Right atrium auricular region (tissue), 2 donors: ENCODE data around the gene RAC2. TPM values are rescaled to one million over a fixed set of nuclear protein-coding genes. Genes with fewer than 3 reads are reported as not detected.

Experiments used
- DNase-seq: peaks from one replicate; pipeline ENCODE4 v3.0.0-alpha.2; 2019; ENCODE audit warnings: low spot score
- H3K27ac ChIP-seq, 2 donors: fragments of 200-600 bp; sonication (generic); 1 replicate in 1 of 2; 2 replicates in 1 of 2; pipeline ENCODE4 v1.5.1; 2016 to 2019
- H3K27me3 ChIP-seq, 2 donors: fragments of 200-600 bp; sonication (generic); one replicate each; pipeline versions ENCODE4 v1.5.1 to v1.6.0; 2017 to 2019
- H3K36me3 ChIP-seq: fragments of 200-600 bp; sonication (generic); one replicate; pipeline ENCODE4 v1.5.1; 2016
- H3K4me1 ChIP-seq, 2 donors: fragments of 200-600 bp; sonication (generic); one replicate each; pipeline versions ENCODE4 v1.5.1 to v1.6.0; 2017 to 2019
- H3K4me3 ChIP-seq, 2 donors: fragments of 200-600 bp; sonication (generic); 1 replicate in 1 of 2; 2 replicates in 1 of 2; pipeline ENCODE4 v1.5.1; 2017 to 2019; ENCODE audit warnings: mild to moderate bottlenecking in 1 of 2, moderate library complexity in 1 of 2
- H3K9me3 ChIP-seq, 2 donors: fragments of 200-600 bp; sonication (generic); one replicate each; pipeline ENCODE4 v1.5.1; 2019
- CTCF ChIP-seq, 2 donors: fragments of 200-600 bp; sonication (generic); IDR thresholded peaks; one replicate each; pipeline ENCODE4 v1.5.1; 2019; ENCODE audit warnings: antibody characterized with exemption in 2 of 2
- total RNA-seq, 2 donors: library from RNA; depleted of rRNA; stranded (reverse); fragments of >200 nt; gene quantifications; one replicate each; pipeline ENCODE4 v1.1.0, GENCODE V29; 2016

The RAC2 gene
- total RNA-seq, 2 donors from 2014 or later: 2.9 to 10.3 TPM

DNA sequence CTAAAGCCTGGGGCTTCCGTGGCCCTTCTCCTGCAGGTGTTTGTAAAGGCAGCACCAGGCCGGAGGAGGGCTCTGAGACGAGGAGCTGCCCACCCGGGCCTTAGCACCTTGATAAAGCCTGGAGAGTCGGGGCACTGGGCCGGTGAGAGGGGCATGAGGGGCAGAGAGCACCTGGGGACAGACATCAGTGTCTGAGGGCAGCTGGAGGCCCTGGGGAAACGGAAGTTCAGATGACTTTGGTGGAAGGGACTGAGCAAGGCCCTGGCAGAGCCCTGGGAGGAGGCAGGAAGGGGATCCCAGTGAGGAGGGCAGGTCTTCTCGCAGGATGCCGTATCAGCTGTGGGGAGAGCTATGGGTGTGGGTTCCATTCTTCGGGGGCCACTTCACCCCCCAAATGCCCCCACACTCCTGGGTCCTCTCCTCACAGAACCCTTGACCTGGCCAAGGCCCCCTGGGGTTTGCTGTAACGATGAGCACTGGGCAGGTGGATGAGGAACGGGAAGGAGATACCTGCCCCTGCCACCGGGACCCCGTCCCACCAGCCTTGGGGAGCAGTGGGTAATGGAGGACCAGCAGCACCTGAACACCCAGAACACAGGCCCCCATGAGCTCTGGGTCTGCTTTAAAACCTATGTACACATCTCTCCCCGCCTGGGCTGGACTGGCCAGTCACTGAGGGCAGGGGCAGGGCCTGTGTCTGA lies 63.4 kb downstream of the RAC2 start:
- Histone ChIP-seq H3K27me3 (no peaks in the 10 kb centered on the region), H3K4me1 (peaks cover 0 to 47% of the 10 kb centered on the region in 2 donors), H3K36me3 (no peaks in the 10 kb centered on the region), H3K27ac (no peak overlapping the region), H3K4me3 (no peak overlapping the region), H3K9me3 (no peaks in the 10 kb centered on the region)
- DNase-seq: no peak
- TF ChIP-seq CTCF (IDR thresholded peaks at IDR 0.05): no peak

DNA sequence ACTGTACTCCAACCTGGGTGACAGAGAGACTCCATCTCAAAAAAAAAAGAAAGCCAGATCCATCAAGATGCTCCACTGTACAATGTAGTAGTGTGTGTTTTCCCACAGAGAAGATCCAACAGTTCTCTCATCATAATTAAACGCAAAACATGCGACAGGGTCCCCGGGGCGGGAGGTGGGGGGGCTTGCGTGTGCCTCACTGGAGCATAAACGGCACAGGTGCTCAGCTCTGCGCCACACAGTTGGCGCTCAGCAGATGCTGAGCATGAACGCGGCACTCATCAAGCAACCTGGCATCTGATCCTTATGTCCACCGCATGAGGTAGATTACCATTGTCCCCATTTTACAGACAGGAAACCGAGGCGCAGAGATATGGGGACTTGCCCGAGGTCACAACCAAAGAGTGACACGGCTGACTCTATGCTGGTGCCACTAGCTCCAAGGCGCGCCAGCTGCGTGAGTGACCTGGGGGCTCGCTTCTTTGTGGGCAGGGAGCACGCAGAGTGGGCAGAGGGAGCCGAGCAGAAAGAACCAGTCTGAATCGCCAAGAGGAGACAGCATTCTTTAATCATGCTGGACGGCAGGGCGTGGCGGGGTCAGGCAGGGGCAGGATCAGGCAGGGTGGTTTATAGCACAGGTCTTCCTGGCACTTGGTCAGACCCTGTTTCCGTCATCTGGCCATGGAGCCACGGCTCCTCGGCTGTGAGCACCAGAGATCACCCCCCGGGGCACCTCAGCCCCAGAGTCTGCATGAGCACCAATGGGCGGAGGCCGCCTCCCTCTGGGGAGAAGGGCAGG lies 64.2 kb downstream of the RAC2 start:
- no peak overlapping the region for H3K27ac ChIP-seq
- no peak for DNase-seq
- TF ChIP-seq CTCF (IDR thresholded peaks at IDR 0.05): no peak

GRCh38 chr22:37179126-37179470 lies 65.0 kb downstream of the RAC2 start:
- H3K27ac ChIP-seq: peak overlapping the region in 1 of 2 donors; percentile 37
- H3K9me3 ChIP-seq: no peaks in the 10 kb centered on the region
- H3K4me3 ChIP-seq: no peak overlapping the region
- no peak for TF ChIP-seq CTCF (IDR thresholded peaks at IDR 0.05)
- no peaks in the 10 kb centered on the region for H3K27me3 ChIP-seq
- no peaks in the 10 kb centered on the region for H3K36me3 ChIP-seq
- no peak for DNase-seq
- H3K4me1 ChIP-seq: peaks cover 0 to 52% of the 10 kb centered on the region in 2 donors

More for the DNA sequence above, 64.2 kb downstream of the RAC2 start:
- H3K9me3 ChIP-seq: no peaks in the 10 kb centered on the region
- H3K27me3 ChIP-seq: no peaks in the 10 kb centered on the region
- peaks cover 0 to 52% of the 10 kb centered on the region in 2 donors for H3K4me1 ChIP-seq
- no peak overlapping the region for H3K4me3 ChIP-seq
- no peaks in the 10 kb centered on the region for H3K36me3 ChIP-seq

DNA sequence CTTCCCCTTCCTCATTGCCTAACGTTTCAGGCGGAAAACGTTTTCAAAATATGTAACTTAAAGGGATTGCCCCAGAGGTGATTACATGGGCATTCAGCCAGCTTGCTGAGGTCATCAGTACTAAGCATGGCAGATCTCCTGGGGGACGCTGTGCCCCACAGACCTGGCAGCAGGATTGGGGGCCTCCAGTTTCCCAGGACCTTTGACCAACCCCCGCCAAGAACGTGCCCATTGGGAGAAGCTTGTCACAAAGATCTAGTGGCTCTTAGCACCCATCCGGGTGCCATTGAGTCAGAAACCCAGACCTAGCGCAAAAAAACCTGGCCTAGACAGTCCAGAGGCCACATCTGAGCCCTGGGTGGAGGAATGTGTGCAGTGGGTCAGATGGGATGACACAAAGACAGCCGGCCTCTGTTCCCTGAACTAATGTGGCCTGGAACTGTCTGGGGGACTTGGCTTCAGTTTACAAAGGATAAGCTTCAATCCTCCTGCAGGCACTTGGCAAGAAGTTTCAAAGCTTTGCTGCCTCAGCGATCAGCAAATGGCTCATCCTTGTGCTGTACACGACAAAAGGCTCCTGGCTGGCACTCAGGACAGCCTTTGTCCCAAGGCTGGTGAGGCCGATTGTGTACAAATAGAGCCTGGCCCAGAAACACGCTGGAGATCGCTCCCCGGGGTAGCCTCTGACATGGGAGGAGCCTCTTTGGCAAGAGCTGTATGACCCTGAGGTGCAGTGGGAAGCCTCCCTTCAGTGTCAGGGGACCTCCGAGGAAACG lies 65.5 kb downstream of the RAC2 start:
- DNase-seq: no peak
- Histone ChIP-seq H3K36me3 (no peaks in the 10 kb centered on the region), H3K4me3 (no peak overlapping the region), H3K27me3 (no peaks in the 10 kb centered on the region), H3K27ac (peak overlapping the region; percentile 37 to 43), H3K9me3 (no peaks in the 10 kb centered on the region), H3K4me1 (peaks cover 0 to 52% of the 10 kb centered on the region in 2 donors)
- TF ChIP-seq CTCF (IDR thresholded peaks at IDR 0.05): no peak

DNA sequence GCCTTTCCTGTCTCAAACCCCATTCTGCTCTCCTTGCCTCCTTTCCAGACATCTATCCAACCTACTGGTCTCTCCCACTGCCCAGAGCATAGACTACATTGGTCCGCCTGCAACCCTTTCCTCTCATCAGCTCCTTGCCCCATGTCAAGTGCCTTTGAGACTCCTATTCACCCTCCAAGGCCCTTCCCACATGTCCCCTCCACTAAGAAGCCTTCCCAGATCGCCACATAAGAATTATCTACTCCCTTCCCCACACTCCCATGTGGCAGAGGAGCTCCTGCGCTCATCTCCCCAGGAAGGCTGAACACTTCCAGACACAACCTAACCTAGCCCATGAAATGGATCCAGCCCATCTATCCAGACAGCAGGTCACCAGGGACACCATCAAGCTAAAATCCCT lies 66.3 kb downstream of the RAC2 start:
- H3K36me3 ChIP-seq: no peaks in the 10 kb centered on the region
- no peaks in the 10 kb centered on the region for H3K27me3 ChIP-seq
- no peaks in the 10 kb centered on the region for H3K9me3 ChIP-seq
- DNase-seq: no peak
- no peak for TF ChIP-seq CTCF (IDR thresholded peaks at IDR 0.05)
- peak overlapping the region; percentile 37 to 43 for H3K27ac ChIP-seq
- H3K4me1 ChIP-seq: peaks cover 0 to 52% of the 10 kb centered on the region in 2 donors
- no peak overlapping the region for H3K4me3 ChIP-seq
